ENCODE measurements around the gene MEI1.

- no peak for TF ChIP-seq RAD21 (conservative IDR thresholded peaks at IDR 0.05)
- peak; percentile 39 for TF ChIP-seq POLR2AphosphoS5 (IDR thresholded peaks at IDR 0.05)
- no peak for TF ChIP-seq CTCF (IDR thresholded peaks at IDR 0.05; ENCODE audit: poor library complexity, severe bottlenecking)
- TF ChIP-seq EP300 (conservative IDR thresholded peaks at IDR 0.05; ENCODE audit: poor library complexity, severe bottlenecking): peak; percentile 38
Measured at GRCh38 chr22:41834005-41834944, 135.0 kb downstream of the MEI1 start.
